H9 (cell line): Measurements from ENCODE around the gene ATP5PB. TPM values are rescaled to one million over a fixed set of nuclear protein-coding genes. Genes with fewer than 3 reads are reported as not detected.

Experiments used
- DNase-seq: peaks from one replicate; pipeline ENCODE4 v3.0.0-alpha.2; 2017
- H2AFZ ChIP-seq: one replicate; pipeline ENCODE4 v1.6.1; 2013; ENCODE audit warnings: mild to moderate bottlenecking, low read length, control low read depth, moderate library complexity
- H2AK5ac ChIP-seq: 2 replicates; pipeline ENCODE4 v1.6.1; 2013; ENCODE audit warnings: low read length, control low read depth, mixed read lengths; ENCODE audit not compliant: insufficient read length
- H2BK120ac ChIP-seq: one replicate; pipeline ENCODE4 v1.6.1; 2013; ENCODE audit warnings: low read depth, mild to moderate bottlenecking, low read length, control low read depth, inconsistent platforms; ENCODE audit not compliant: poor library complexity, severe bottlenecking
- H2BK12ac ChIP-seq: 2 replicates; pipeline ENCODE4 v1.6.1; 2013; ENCODE audit warnings: low read length, control low read depth, mixed read lengths, low read depth; ENCODE audit not compliant: insufficient read length
- H2BK15ac ChIP-seq: 2 replicates; pipeline ENCODE4 v1.6.1; 2013; ENCODE audit warnings: low read depth, low read length, control low read depth
- H2BK20ac ChIP-seq: one replicate; pipeline ENCODE4 v1.6.1; 2013; ENCODE audit warnings: low read depth, mild to moderate bottlenecking, low read length, control low read depth, inconsistent platforms; ENCODE audit not compliant: poor library complexity, severe bottlenecking
- H2BK5ac ChIP-seq: 2 replicates; pipeline ENCODE4 v1.6.1; 2013; ENCODE audit warnings: low read length, control low read depth, mixed read lengths; ENCODE audit not compliant: insufficient read length
- H3K14ac ChIP-seq: 2 replicates; pipeline ENCODE4 v1.6.1; 2013; ENCODE audit warnings: low read length, control low read depth; ENCODE audit not compliant: insufficient read depth
- H3K18ac ChIP-seq: 2 replicates; pipeline ENCODE4 v1.6.1; 2013; ENCODE audit warnings: low read depth, mild to moderate bottlenecking, mixed read lengths, low read length, control low read depth; ENCODE audit not compliant: insufficient read length
- H3K23ac ChIP-seq: 2 replicates; pipeline ENCODE4 v1.6.1; 2013; ENCODE audit warnings: low read length, control low read depth, mixed read lengths, low read depth; ENCODE audit not compliant: insufficient read length
- H3K23me2 ChIP-seq: 2 replicates; pipeline ENCODE4 v1.6.1; 2013; ENCODE audit warnings: low read depth, mild to moderate bottlenecking, mixed read lengths, low read length, control low read depth; ENCODE audit not compliant: insufficient read length, poor library complexity, severe bottlenecking
- H3K27ac ChIP-seq: 2 replicates; pipeline ENCODE4 v1.5.1; 2013; ENCODE audit warnings: low read length, control low read depth, mixed read lengths, low read depth; ENCODE audit not compliant: insufficient read length
- H3K27me3 ChIP-seq: 2 replicates; pipeline ENCODE4 v1.6.1; 2013; ENCODE audit warnings: low read length, control low read depth, inconsistent platforms; ENCODE audit not compliant: insufficient read depth
- H3K4ac ChIP-seq: 2 replicates; pipeline ENCODE4 v1.6.1; 2013; ENCODE audit warnings: low read depth, mild to moderate bottlenecking, control low read depth, inconsistent platforms, low read length, moderate library complexity
- H3K4me1 ChIP-seq: 2 replicates; pipeline ENCODE4 v1.6.1; 2013; ENCODE audit warnings: low read length, control low read depth, inconsistent platforms; ENCODE audit not compliant: insufficient read depth
- H3K4me2 ChIP-seq: 2 replicates; pipeline ENCODE4 v1.6.1; 2013; ENCODE audit warnings: low read length, control low read depth, mixed read lengths; ENCODE audit not compliant: insufficient read length, insufficient read depth
- H3K56ac ChIP-seq: 2 replicates; pipeline ENCODE4 v1.6.1; 2013; ENCODE audit warnings: low read depth, mild to moderate bottlenecking, mixed read lengths, low read length, control low read depth; ENCODE audit not compliant: insufficient read length
- H3K79me1 ChIP-seq: 2 replicates; pipeline ENCODE4 v1.6.1; 2013; ENCODE audit warnings: low read depth, mild to moderate bottlenecking, moderate library complexity, low read length, control low read depth, inconsistent platforms; ENCODE audit not compliant: insufficient read depth, poor library complexity, severe bottlenecking
- H3K79me2 ChIP-seq: 2 replicates; pipeline ENCODE4 v1.6.1; 2013; ENCODE audit warnings: low read length, control low read depth, inconsistent platforms; ENCODE audit not compliant: insufficient read depth
- H3K9ac ChIP-seq: 2 replicates; pipeline ENCODE4 v1.6.1; 2013; ENCODE audit warnings: low read length, control low read depth, mixed read lengths; ENCODE audit not compliant: insufficient read length; ENCODE audit errors: extremely low read depth
- H3K9me3 ChIP-seq: one replicate; pipeline ENCODE4 v1.6.1; 2013; ENCODE audit warnings: low read depth, low read length, inconsistent platforms; ENCODE audit not compliant: control insufficient read depth
- H3T11ph ChIP-seq: one replicate; pipeline ENCODE4 v1.6.1; 2013; ENCODE audit warnings: mild to moderate bottlenecking, low read length, control low read depth, inconsistent platforms
- H4K20me1 ChIP-seq: one replicate; pipeline ENCODE4 v1.6.1; 2013; ENCODE audit not compliant: control insufficient read depth, insufficient read length, insufficient read depth
- H4K5ac ChIP-seq: 2 replicates; pipeline ENCODE4 v1.6.1; 2013; ENCODE audit warnings: low read depth, mild to moderate bottlenecking, mixed read lengths, low read length, control low read depth; ENCODE audit not compliant: insufficient read length
- H4K8ac ChIP-seq: replicated peaks from 2 replicates; pipeline ENCODE4 v1.6.1; 2013; ENCODE audit warnings: low read length, control low read depth, mixed read lengths, low read depth; ENCODE audit not compliant: insufficient read length
- H4K91ac ChIP-seq: 2 replicates; pipeline ENCODE4 v1.6.1; 2013; ENCODE audit warnings: low read depth, mild to moderate bottlenecking, moderate library complexity, mixed read lengths, low read length, control low read depth; ENCODE audit not compliant: insufficient read length
- H3K27ac Mint-ChIP-seq, 3 experiments: 2 replicates in 2 of 3; 3 replicates in 1 of 3; pipeline ENCODE4 v1.8.0; 2020 to 2021; ENCODE audit warnings: mixed read lengths in 3 of 3, mild to moderate bottlenecking in 1 of 3, moderate library complexity in 1 of 3
- H3K27me3 Mint-ChIP-seq: 2 replicates; pipeline ENCODE4 v1.8.0; 2021; ENCODE audit warnings: low read depth, mild to moderate bottlenecking, moderate library complexity, mixed read lengths
- H3K36me3 Mint-ChIP-seq, 3 experiments: 2 replicates in 2 of 3; 3 replicates in 1 of 3; pipeline ENCODE4 v1.8.0; 2020 to 2021; ENCODE audit warnings: low read depth in 3 of 3, mixed read lengths in 3 of 3; ENCODE audit not compliant: insufficient read depth in 1 of 3
- H3K4me1 Mint-ChIP-seq, 2 experiments: 2 replicates each; pipeline ENCODE4 v1.8.0; 2020; ENCODE audit warnings: mixed read lengths in 2 of 2
- H3K4me3 Mint-ChIP-seq, 2 experiments: 2 replicates in 1 of 2; 3 replicates in 1 of 2; pipeline ENCODE4 v1.8.0; 2020 to 2021; ENCODE audit warnings: mild to moderate bottlenecking in 2 of 2, mixed read lengths in 2 of 2, moderate library complexity in 1 of 2
- H3K9me3 Mint-ChIP-seq, 2 experiments: 2 replicates in 1 of 2; 3 replicates in 1 of 2; pipeline ENCODE4 v1.8.0; 2020; ENCODE audit warnings: mild to moderate bottlenecking in 2 of 2, mixed read lengths in 2 of 2, moderate library complexity in 1 of 2
- total RNA-seq: library from RNA; stranded (reverse); gene quantifications from 2 replicates; pipeline ENCODE4 v1.2.1, GENCODE V29; 2021
- TF ChIP-seq, protein P1 (sequence below): fragments of 200-600 bp; sonication (generic); conservative IDR thresholded peaks from 3 replicates; pipeline ENCODE4 v1.8.0; 2021; ENCODE audit warnings: antibody characterized with exemption, mild to moderate bottlenecking

The ATP5PB gene
- total RNA-seq, 1 experiment from 2014 or later = 250 TPM

DNA sequence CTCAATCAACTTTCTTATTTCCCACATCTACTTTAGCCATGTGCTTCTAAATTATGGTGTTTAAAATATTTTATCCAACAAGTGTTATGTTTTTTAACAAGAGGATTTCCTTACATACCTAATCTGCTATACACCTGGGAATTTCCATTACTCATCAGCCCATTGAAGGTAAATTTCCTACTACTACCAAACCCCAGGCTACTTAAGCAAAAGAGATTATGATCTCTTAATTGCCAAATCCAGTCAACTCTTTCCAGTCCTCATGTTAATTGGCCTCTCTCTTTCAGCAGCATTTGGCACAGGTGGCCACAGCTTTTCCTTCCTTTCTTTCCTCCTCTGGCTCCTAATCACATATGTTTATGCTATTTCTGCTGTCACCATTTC, 19.4 kb downstream of the ATP5PB start:
- H2BK5ac ChIP-seq = no peak overlapping the region

More for the DNA sequence above, 19.4 kb downstream of the ATP5PB start:
- H3K4me1 Mint-ChIP-seq = no peaks in the 10 kb centered on the region
- H2AFZ ChIP-seq = no peak overlapping the region
- H3K27me3 Mint-ChIP-seq = no peaks in the 10 kb centered on the region
- H2BK12ac ChIP-seq = no peak overlapping the region
- TF ChIP-seq, protein P1, sequence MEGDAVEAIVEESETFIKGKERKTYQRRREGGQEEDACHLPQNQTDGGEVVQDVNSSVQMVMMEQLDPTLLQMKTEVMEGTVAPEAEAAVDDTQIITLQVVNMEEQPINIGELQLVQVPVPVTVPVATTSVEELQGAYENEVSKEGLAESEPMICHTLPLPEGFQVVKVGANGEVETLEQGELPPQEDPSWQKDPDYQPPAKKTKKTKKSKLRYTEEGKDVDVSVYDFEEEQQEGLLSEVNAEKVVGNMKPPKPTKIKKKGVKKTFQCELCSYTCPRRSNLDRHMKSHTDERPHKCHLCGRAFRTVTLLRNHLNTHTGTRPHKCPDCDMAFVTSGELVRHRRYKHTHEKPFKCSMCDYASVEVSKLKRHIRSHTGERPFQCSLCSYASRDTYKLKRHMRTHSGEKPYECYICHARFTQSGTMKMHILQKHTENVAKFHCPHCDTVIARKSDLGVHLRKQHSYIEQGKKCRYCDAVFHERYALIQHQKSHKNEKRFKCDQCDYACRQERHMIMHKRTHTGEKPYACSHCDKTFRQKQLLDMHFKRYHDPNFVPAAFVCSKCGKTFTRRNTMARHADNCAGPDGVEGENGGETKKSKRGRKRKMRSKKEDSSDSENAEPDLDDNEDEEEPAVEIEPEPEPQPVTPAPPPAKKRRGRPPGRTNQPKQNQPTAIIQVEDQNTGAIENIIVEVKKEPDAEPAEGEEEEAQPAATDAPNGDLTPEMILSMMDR = no peak; the same call in 2 of the 3 replicates
- no peaks in the 10 kb centered on the region for H3K9me3 ChIP-seq
- no peaks in the 10 kb centered on the region for H3K27me3 ChIP-seq
- no peak overlapping the region for H3K4ac ChIP-seq
- H3K23me2 ChIP-seq = no peaks in the 10 kb centered on the region
- no peak overlapping the region for H4K91ac ChIP-seq
- H3K4me1 ChIP-seq = no peaks in the 10 kb centered on the region
- H2BK120ac ChIP-seq = no peak overlapping the region
- no peak for DNase-seq
- no peak overlapping the region for H3K56ac ChIP-seq
- H3K4me3 Mint-ChIP-seq = no peak overlapping the region
- H3K4me2 ChIP-seq = no peak overlapping the region
- H2BK15ac ChIP-seq = no peak overlapping the region
- H4K8ac ChIP-seq = no peak overlapping the region
- no peak overlapping the region for H3K18ac ChIP-seq
- H3K9ac ChIP-seq = no peak overlapping the region
- no peaks in the 10 kb centered on the region for H3K9me3 Mint-ChIP-seq
- no peak overlapping the region for H3K23ac ChIP-seq
- no peaks in the 10 kb centered on the region; a peak in 1 of 7 replicates for H3K36me3 Mint-ChIP-seq
- no peak overlapping the region for H2BK20ac ChIP-seq
- H4K5ac ChIP-seq = no peak overlapping the region
- H3T11ph ChIP-seq = no peak overlapping the region
- no peak overlapping the region for H2AK5ac ChIP-seq
- no peak overlapping the region for H3K27ac Mint-ChIP-seq
- H3K27ac ChIP-seq = no peak overlapping the region
- H3K14ac ChIP-seq = no peak overlapping the region
- no peaks in the 10 kb centered on the region for H4K20me1 ChIP-seq
- H3K79me1 ChIP-seq = no peaks in the 10 kb centered on the region
- no peaks in the 10 kb centered on the region for H3K79me2 ChIP-seq
